Measurements from ENCODE around the gene PRKACG. TPM values are rescaled to one million over a fixed set of nuclear protein-coding genes. Genes with fewer than 3 reads are reported as not detected.
A peak's percentile ranks its signal among the peaks of the same experiment; 100 is the strongest.
"Not testable (repeated sequence)": the region's sequence is repeated elsewhere in the genome, so short reads cannot be mapped to it uniquely, and the experiment has no call there.

PRKACG gene
- total RNA-seq, 2 experiments from 2014 or later = not detected

DNA sequence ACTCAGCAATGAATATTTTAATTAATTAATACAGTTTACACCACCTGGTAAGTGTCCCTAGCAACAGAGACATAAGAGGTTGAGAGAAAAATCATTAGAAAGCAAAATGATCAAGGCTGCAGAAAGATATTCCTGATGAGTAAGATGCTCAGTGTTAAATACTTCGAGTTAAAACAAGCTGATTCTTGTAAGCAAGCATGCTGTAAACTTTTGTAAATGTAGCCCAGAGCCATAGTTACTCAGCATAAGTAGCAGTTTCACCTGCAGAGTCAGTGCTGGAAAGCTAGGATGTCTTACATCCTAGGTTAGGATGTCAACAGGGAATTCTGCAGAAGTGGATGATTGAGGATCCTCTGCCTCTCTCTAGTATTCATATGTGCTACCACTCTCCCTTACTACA is 4.2 kb downstream of the PRKACG start:
- Mint-ChIP-seq H3K4me1 (peaks cover 7% of the 10 kb centered on the region), H3K36me3 (no peaks in the 10 kb centered on the region), H3K4me3 (no peak overlapping the region)

DNA sequence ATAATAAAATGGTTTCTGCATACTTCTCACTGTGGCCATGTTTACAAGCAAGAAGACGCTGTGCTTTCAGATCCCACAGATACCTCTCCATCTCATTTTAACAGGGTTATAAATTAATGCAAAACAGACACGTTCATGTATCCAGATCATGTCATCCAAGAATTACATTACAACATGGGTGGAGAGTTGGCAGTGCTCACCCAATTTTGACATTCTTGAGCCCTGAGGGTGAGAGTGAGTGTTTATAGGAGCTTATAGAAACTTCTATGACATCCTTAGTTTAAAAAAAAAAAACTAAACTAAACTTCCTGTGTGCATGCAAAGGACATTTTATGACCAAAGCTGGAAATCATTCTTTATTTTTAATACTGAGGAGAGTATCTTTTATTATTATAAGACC is 9.1 kb downstream of the PRKACG start:
- no peak overlapping the region for H3K27ac Mint-ChIP-seq
- no peak overlapping the region for H3K4me3 Mint-ChIP-seq
- no peaks in the 10 kb centered on the region for H3K4me1 Mint-ChIP-seq
- no peaks in the 10 kb centered on the region for H3K9me3 Mint-ChIP-seq
- no peaks in the 10 kb centered on the region for H3K36me3 Mint-ChIP-seq
- H3K27me3 Mint-ChIP-seq = no peaks in the 10 kb centered on the region
- DNase-seq = no peak

More for the DNA sequence above, 4.2 kb downstream of the PRKACG start:
- no peak for DNase-seq
- no peak overlapping the region for H3K27ac Mint-ChIP-seq
- H3K9me3 Mint-ChIP-seq = no peaks in the 10 kb centered on the region
- H3K27me3 Mint-ChIP-seq = peaks cover 30% of the 10 kb centered on the region

DNA sequence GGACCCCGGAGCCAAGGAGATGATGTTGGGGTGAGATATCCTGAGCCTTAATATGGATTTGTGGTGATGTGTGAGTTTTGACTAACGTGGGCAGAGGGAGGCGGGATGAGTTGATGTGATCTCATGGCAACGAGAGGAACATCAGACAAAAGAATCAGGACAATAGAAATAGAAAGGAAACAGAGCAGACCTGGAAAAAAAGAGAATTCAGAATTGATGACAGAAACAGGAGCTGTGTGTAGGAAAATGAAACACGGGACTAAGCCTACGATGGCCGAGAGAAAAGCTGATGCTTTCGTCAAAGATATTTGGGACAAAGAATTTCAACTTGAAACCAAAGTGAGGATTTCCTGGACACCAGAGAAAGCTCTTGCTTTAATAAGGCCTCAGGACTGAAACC is 10.9 kb downstream of the PRKACG start:
- Mint-ChIP-seq H3K27me3 (no peaks in the 10 kb centered on the region), H3K4me1 (peaks cover 9% of the 10 kb centered on the region), H3K36me3 (no peaks in the 10 kb centered on the region), H3K27ac (no peak overlapping the region), H3K9me3 (no peaks in the 10 kb centered on the region), H3K4me3 (no peak overlapping the region)
- no peak for DNase-seq

DNA sequence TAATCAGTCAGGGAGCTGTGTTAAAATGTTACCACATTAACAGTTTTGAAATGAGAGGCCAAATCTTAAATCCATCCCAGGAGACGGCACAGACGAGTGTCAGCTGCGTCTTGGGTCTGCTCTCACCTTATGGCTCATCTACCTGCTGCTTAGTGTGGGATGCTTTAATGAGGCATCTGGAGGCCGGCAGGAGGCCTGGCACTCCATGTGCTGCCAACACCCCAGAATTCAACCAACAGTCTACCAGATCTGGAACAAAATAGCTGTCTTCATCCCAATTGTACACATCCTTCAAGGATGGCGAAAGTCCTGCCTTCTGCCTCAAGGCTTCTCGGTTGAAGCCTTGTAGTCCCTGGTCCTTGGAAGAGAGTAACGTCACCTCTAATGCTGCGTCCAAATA is 12.0 kb downstream of the PRKACG start:
- H3K4me1 Mint-ChIP-seq = peaks cover 9% of the 10 kb centered on the region
- no peak overlapping the region for H3K4me3 Mint-ChIP-seq
- H3K9me3 Mint-ChIP-seq = no peaks in the 10 kb centered on the region
- DNase-seq = no peak
- no peaks in the 10 kb centered on the region for H3K36me3 Mint-ChIP-seq
- H3K27me3 Mint-ChIP-seq = no peaks in the 10 kb centered on the region
- no peak overlapping the region for H3K27ac Mint-ChIP-seq

DNA sequence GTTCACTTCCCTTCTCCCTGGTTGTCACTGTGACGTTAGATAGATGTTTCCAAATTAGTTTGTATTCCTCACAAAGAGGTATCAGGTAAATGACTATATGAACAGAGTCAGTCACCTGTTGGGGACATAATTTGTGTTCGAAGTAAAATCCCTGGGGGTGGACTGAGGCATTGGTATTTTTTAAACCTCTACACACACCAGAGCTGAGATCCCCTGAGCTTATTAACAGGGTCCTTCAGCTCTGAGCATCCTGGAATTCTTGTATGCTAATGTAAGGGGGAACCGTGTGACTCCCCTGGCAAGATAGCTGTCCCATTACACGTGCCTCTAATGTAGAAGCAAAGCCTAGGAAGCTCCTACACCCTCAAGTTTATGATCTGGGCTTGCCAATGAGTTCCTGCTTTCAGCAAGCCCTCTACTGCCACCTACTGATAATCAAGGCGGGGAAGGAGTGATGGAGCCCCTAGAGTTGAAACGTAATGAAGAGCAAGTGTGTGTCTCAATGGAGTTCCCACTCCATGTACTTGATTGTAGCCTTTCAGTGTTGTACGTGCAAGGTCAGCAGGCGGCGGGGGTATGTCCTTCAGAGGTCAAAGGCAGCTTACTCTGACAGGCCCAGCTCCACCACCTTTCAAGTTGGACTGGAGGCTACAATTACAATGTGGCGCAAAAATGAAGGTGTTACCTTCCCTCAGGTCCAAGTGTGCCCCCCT is 14.4 kb downstream of the PRKACG start:
- H3K36me3 Mint-ChIP-seq = no peaks in the 10 kb centered on the region
- H3K9me3 Mint-ChIP-seq = no peaks in the 10 kb centered on the region
- H3K27ac Mint-ChIP-seq = no peak overlapping the region
- no peaks in the 10 kb centered on the region for H3K27me3 Mint-ChIP-seq
- peak; percentile 50 for DNase-seq
- H3K4me3 Mint-ChIP-seq = no peak overlapping the region
- H3K4me1 Mint-ChIP-seq = peaks cover 17% of the 10 kb centered on the region

DNA sequence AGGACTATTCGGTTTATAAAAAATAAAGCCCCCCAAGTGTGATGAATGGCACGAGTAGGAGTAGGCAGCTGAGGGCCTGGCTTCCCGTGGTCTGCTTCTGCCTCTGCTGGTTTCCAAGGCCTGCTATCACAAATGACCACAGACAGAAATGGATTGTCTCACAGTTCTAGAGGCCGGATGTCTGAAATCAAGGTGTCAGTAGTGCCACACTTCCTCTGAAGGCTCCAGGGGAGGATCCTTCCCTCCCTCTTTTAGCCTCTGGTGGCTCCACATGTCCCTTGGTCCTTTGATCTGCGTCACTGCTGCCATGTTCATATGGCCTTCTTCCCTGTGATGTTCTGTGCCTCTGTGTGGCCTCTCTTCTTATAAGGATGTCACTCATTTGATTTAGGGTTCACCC is 15.1 kb downstream of the PRKACG start:
- no peaks in the 10 kb centered on the region for H3K9me3 Mint-ChIP-seq
- H3K27ac Mint-ChIP-seq = no peak overlapping the region
- DNase-seq = no peak
- H3K4me1 Mint-ChIP-seq = peaks cover 17% of the 10 kb centered on the region
- H3K4me3 Mint-ChIP-seq = no peak overlapping the region
- no peaks in the 10 kb centered on the region for H3K27me3 Mint-ChIP-seq
- H3K36me3 Mint-ChIP-seq = no peaks in the 10 kb centered on the region

DNA sequence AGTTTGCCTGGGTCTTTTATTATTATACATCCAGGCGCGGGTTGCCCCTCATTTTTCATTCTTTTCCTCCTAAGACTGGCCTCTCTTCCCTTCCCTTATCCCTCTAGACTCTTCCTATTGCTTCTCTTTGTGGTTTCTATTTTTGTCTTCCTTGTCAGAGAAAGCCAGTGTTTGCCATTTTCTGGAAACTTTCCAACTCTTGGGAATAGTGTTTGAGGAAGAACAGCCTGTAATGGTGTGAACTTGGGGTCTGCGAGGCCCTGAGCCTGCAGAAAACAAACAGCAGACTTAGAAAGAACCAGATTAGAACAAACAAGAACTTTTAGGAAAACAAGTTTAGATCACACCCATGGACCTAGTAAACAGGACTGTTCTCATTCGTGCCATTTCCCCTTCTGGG is 15.5 kb downstream of the PRKACG start:
- no peak for DNase-seq
- Mint-ChIP-seq H3K27ac (no peak overlapping the region), H3K27me3 (no peaks in the 10 kb centered on the region), H3K4me1 (peaks cover 17% of the 10 kb centered on the region), H3K9me3 (no peaks in the 10 kb centered on the region), H3K36me3 (no peaks in the 10 kb centered on the region), H3K4me3 (no peak overlapping the region)

DNA sequence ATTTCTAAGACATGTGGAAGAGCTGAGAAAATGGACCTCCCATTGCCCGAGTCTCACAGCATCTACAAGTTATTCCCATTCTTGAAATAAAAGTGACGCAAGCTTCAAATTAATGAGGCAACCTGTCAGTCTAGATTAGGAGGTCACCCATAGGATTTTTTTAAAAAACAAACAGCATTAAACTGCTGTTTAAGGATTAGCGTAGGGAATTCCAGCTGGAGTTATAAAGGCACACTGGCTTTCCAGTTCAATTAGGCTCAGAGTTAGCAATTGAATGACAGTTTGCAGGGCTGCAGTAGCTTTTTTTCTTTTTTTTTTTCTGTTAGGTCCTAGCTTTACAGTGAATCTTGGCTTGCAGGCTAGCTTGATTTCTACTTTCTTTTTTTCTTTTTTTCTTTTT is 16.2 kb downstream of the PRKACG start:
- no peak overlapping the region for H3K4me3 Mint-ChIP-seq
- H3K27me3 Mint-ChIP-seq = no peaks in the 10 kb centered on the region
- peaks cover 17% of the 10 kb centered on the region for H3K4me1 Mint-ChIP-seq
- H3K27ac Mint-ChIP-seq = no peak overlapping the region
- no peaks in the 10 kb centered on the region for H3K36me3 Mint-ChIP-seq
- H3K9me3 Mint-ChIP-seq = no peaks in the 10 kb centered on the region
- no peak for DNase-seq

DNA sequence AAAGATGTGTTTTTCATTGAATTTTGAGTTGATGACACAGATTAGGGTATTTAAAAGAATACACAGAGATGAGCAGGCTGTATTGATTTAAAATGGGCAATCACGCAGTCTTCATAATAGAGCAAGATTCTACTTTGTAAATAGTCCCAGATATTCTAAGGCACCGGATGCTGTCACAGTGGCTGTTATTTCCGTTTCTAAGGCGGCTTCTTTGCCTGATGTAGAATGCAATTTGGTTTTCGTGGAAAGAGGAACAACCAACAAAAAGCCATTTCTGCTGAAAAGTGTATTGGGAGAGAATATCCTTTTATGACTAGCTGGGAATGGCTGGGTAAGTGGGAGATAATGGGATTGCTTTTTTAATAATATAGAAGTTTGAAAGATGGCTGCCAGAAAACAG is 17.5 kb downstream of the PRKACG start:
- H3K27ac Mint-ChIP-seq = peak overlapping the region; percentile 56
- H3K27me3 Mint-ChIP-seq = no peaks in the 10 kb centered on the region
- peaks cover 17% of the 10 kb centered on the region for H3K4me1 Mint-ChIP-seq
- H3K36me3 Mint-ChIP-seq = no peaks in the 10 kb centered on the region
- no peak for DNase-seq
- no peaks in the 10 kb centered on the region for H3K9me3 Mint-ChIP-seq
- H3K4me3 Mint-ChIP-seq = peak overlapping the region; percentile 18

DNA sequence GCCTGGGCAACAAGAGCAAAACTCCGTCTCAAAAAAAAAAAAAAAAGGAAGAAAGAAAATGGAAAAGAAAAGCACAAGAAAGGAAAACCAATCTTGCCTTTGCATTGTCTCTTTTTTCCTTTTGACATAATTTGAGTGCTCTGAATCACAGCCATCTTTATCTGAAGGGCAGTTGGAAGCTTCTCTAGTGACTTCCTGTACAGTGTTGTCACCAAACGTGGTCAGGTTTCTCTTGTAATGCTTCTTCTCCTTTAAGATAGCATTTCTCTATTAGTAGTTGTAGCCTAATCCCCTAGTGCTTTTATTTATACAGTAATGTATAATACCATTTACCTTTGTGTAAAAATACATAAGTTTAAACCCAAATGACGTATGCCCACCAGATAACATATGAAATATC is 18.1 kb downstream of the PRKACG start:
- no peaks in the 10 kb centered on the region for H3K9me3 Mint-ChIP-seq
- peaks cover 17% of the 10 kb centered on the region for H3K4me1 Mint-ChIP-seq
- no peaks in the 10 kb centered on the region for H3K27me3 Mint-ChIP-seq
- H3K4me3 Mint-ChIP-seq = no peak overlapping the region
- no peak overlapping the region for H3K27ac Mint-ChIP-seq
- no peak for DNase-seq
- H3K36me3 Mint-ChIP-seq = no peaks in the 10 kb centered on the region

DNA sequence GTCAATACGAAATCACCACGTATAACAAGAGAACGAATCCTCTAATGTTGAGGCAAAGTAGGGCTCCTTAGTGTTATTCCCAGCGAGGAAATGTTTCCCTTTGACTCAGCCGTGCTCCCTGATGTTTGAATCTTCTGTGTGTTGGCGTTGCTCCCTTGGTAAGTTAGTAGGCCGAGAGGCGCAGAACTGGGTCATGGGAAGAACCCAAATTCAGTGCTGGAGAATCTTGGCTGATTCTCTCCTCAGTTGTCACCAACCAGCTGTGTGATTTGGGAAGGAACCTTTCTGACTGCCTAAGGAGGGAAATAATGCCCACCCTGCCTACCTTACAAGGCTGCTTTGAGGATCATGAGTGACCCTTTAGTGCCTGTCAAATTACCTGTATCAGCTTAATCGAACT is 22.5 kb downstream of the PRKACG start:
- no peaks in the 10 kb centered on the region for H3K9me3 Mint-ChIP-seq
- no peak for DNase-seq

DNA sequence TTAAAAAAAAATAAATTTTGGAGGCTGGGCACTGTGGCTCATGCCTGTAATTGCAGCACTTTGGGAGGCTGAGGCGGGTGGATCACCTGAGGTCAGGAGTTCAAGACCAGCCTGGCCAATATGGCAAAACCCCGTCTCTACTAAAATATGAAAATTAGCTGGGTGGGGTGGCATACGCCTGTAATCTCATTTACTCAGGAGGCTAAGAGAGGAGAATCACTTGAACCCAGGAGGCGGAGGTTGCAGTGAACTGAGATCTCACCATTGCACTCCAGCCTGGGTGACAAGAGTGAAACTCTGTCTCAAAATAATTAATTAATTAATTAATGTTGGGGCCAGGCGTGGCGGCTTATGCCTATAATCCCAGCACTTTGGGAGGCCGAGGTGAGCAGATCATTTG is 27.0 kb downstream of the PRKACG start:
- not testable (repeated sequence) for H3K4me3 Mint-ChIP-seq, H3K9me3 Mint-ChIP-seq, DNase-seq, H3K36me3 Mint-ChIP-seq, H3K27ac Mint-ChIP-seq, H3K27me3 Mint-ChIP-seq, H3K4me1 Mint-ChIP-seq

More for the DNA sequence above, 22.5 kb downstream of the PRKACG start:
- no peaks in the 10 kb centered on the region for H3K27me3 Mint-ChIP-seq
- peaks cover 7% of the 10 kb centered on the region for H3K4me1 Mint-ChIP-seq
- no peak overlapping the region for H3K4me3 Mint-ChIP-seq
- H3K36me3 Mint-ChIP-seq = no peaks in the 10 kb centered on the region
- no peak overlapping the region for H3K27ac Mint-ChIP-seq

DNA sequence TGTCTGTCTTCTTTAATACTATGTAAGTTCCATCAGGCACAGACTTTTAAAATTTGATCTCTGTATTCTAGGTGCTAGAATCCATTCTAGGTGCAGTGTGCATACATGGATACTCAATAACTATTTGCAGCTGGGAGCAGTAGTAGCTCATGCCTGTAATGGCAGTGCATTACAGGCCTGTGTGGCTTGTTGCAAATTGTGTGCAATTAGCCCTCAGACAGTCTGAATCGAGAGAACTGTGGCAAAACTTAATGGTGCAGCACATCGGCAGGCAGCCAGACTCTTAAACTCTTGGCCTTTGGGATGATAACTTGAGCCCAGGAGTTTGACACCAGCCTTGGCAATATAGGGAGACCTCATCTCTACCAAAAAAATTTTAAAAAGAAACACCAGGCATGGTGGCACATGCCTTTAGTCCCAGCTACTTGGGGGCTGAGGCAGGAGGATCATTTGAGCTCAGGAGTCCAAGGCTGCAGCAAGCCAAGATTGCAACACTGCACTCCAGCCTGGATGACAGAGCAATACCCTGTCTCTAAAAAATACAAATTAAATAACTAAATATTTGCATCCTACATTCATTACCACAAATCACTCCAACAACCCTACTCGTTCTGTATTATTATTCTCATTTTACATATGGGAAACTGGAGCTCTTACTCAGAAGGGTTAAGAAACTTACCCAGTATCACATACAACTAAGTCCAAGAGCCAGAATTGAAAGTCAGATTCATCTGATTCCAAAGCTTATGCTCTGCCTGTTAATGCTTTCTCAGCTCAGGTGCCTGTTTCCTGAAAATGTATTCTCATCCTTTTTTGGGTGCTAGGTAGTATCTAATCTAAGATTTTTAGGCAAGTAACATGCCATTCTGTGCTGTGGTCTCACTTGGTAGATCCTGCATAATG is 30.1 kb downstream of the PRKACG start:
- Mint-ChIP-seq H3K9me3 (no peaks in the 10 kb centered on the region), H3K27me3 (no peaks in the 10 kb centered on the region), H3K36me3 (no peaks in the 10 kb centered on the region), H3K27ac (no peak overlapping the region), H3K4me3 (no peak overlapping the region), H3K4me1 (peaks cover 11% of the 10 kb centered on the region)
- DNase-seq = no peak

DNA sequence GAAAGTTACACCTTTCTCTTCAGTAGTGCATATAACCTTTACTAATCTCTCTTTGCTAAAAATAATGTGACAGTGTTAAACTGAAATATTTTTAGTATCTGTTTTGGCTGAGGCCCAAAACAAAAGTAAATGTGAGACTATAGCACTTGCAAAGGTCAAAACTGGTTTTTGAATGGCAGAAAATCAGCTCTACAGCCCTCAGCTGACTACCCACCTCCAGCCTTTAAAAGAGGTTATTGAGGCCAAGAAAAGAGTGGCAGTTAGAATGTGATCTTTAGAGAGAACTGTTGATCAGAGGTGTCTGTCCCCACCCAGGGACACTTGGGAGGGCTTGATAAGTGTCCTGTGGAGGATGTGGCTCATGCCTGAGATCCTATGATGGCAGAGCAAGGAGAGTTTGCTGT is 30.9 kb downstream of the PRKACG start:
- Mint-ChIP-seq H3K4me1 (peaks cover 11% of the 10 kb centered on the region), H3K27me3 (no peaks in the 10 kb centered on the region), H3K36me3 (no peaks in the 10 kb centered on the region), H3K27ac (no peak overlapping the region), H3K4me3 (no peak overlapping the region), H3K9me3 (no peaks in the 10 kb centered on the region)
- DNase-seq = no peak

DNA sequence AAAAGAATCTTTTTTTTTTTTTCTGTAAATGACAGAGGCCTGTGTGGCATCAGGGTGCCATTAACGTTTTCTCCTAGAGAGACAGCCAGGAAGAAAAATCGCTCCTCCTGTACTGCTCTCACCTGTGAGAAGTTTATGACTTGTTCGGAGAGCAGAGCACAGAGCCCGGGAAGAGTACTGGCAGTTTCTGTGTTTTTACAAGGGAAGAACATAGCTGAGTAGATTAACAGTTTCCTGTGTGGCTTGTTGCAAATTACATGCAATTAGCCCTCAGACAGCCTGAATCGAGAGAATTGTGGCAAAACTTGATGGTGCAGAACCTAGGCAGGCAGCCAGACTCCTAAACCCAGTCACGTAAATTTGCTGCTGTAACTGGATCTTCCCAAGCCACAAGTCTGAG is 32.1 kb downstream of the PRKACG start:
- Mint-ChIP-seq H3K4me3 (no peak overlapping the region), H3K27ac (no peak overlapping the region), H3K9me3 (no peaks in the 10 kb centered on the region), H3K27me3 (no peaks in the 10 kb centered on the region), H3K36me3 (peaks cover under 1% of the 10 kb centered on the region), H3K4me1 (peaks cover 11% of the 10 kb centered on the region)
- DNase-seq = no peak

All from activated naive CD8-positive, alpha-beta T cell treated with anti-CD3 and anti-CD28 coated beads for 36 hours (primary cell).